GM19324 (cell line): Measurements from ENCODE around the gene NEFH.

Source experiments
- ATAC-seq: cut with Tn5 transposase; IDR thresholded peaks from one replicate; pipeline ENCODE4 v1.9.1; 2021; ENCODE audit warnings: mild to moderate bottlenecking, moderate library complexity; ENCODE audit not compliant: unreplicated experiment, low FRiP score

NEFH gene

DNA sequence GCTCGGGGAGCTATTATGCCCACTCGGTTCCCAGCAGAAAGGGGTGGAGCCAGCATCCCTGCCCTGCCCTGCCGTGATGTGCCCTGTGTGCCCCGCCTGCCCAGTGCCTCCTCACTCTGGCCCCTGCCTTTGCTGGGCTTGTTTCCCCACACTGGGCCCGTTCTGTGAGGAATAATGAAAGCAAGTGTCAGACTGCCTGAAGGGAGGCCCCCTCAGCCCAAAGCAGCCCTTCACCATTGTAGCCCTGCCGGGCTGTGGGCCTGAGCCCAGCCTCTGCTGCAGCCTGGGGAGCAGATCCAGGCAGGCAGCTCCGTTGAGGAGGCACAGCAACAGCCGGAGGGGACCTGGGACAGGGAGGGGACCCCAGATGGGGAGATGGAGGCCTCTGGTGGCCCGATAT, 20.2 kb upstream of the NEFH start:
- no peak for ATAC-seq

DNA sequence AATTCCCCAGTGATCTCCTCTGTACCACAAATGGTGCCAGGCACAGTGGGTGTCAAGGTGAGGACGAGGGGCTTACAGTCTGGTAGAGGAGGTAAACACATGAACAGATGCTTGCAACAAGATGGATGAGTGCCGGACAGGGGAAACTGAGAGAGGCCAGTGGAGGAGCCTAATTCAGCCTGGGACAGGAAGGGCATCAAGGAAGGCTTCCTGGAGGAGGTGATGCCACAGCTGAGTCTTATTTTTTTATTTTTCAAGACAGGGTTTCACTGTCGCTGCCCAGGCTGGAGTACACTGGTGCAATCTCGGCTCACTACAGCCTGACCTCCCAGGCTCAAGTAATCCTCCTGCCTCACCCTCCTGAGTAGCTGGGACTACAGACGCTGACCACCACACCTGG, 18.8 kb upstream of the NEFH start:
- no peak for ATAC-seq

DNA sequence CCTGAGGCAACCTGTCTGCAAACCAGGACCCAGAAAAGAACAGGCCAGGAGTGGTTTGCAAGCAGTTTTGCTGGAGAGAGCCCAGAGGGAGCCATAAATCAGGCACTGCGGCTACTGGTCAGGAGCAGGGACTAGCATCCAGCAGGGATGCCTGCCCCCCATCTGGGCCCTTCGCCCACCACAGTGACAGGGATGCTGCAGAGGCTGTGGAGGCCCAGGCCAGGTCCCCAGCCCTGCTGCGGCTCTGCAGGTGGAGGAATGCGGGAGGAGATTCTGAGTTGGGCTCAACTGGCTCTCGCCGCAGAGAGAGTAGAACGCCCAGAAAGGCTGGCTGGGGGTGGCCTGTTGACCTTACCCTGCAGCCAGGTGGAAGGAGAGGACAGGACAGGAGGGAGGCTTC, 16.4 kb upstream of the NEFH start:
- no peak for ATAC-seq

DNA sequence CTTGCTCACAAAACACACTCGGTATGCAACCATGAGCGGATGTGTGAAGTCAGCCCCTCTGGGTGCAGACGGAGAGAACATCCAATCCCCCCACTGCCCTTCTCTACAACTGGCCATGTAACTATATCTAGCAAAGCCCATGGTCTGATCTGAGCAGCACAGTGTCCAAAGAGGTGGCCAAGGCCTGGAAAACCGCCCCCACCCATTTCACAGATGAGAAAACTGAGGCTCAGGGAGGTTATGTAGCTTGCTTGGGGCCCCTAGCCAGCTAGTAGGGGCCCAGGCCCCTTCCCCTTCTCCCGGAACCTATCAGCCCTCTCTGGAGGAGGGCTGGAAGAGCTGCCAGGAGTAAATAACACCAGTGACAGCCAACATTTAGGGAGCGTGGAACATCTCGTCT, 15.4 kb upstream of the NEFH start:
- ATAC-seq = no peak

- ATAC-seq = no peak
These were observed 10.3 kb upstream of the NEFH start for GRCh38 chr22:29469755-29470154.

- no peak for ATAC-seq
These were observed 9.7 kb upstream of the NEFH start for GRCh38 chr22:29470159-29470855.

- ATAC-seq = no peak
These were observed 7.0 kb upstream of the NEFH start for GRCh38 chr22:29473001-29473400.

GRCh38 chr22:29475550-29475949, 4.5 kb upstream of the NEFH start:
- peak; percentile 80 for ATAC-seq

GRCh38 chr22:29476116-29476515, 3.9 kb upstream of the NEFH start:
- ATAC-seq = no peak

- no peak for ATAC-seq
These were observed 2.2 kb upstream of the NEFH start for GRCh38 chr22:29477723-29478318.

DNA sequence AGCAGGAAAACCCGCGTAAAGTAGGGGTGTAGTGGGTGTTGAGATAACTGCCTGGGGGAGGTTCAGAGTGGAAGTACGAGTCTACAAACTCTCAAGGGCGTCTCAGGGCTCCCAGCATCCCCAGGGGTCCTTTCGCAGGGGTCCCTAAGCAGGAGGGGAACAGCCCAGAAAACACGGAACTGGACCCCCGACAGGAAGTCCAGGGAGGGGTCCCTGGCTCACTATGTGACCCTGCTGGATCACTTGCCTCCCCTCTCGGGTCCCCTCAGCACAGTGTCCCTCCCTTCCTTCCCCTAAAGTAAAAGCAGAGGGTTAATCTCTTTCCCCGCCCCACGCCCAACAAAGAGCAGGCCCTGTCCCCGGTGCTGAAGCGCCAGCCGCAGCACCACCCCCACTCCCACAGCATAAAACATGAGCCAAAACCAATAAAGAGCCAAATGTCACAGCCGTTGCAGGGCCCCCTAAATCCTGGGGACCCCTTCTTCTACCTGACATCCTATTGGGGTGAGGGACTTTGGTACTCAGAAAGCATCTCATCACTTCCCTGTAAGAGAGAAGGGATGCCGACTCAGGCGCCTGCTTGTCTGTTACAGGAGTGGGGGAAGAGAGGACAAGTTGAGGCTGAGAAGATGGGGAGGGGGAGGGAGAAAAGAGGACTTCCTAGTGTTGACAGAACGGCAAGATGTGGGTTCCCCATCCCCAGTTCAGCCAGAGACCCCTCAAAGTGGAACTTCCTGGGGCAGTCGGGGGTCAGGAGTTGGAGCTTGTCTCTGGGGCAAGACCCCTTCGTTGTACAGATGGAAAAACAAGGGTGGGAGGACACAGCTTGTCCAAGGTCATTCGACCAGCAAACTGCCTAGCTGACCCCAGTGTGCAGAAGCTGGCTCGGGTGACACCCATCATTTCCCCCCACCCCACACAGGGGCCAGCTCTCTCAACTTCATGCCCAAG, 1.4 kb upstream of the NEFH start:
- no peak for ATAC-seq

- ATAC-seq = no peak
These were observed 169 bp downstream of the NEFH start for GRCh38 chr22:29480262-29480511.

- ATAC-seq = no peak
These were observed 670 bp downstream of the NEFH start for GRCh38 chr22:29480512-29481264.

- no peak for ATAC-seq
These were observed 1.4 kb downstream of the NEFH start for GRCh38 chr22:29481265-29482000.

DNA sequence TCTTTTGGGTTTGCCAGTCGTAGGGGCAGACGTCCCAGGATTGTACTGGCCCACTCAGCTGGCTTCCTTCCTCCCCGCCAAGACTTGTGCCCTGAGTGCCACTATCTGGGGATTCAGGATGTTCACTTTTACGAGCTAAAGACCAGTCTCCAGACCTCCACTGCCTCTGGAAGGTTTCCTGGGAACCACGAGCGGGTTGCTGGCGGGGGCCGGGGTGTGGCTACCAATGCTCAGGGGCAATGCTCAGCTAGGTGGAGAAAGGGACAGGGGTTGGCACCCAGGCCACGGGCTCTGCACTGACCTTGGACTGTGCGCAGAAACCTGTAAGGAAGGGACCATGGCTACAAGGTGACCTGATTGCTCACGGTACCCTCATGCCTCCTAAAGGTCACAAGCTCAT, 2.2 kb downstream of the NEFH start:
- no peak for ATAC-seq

DNA sequence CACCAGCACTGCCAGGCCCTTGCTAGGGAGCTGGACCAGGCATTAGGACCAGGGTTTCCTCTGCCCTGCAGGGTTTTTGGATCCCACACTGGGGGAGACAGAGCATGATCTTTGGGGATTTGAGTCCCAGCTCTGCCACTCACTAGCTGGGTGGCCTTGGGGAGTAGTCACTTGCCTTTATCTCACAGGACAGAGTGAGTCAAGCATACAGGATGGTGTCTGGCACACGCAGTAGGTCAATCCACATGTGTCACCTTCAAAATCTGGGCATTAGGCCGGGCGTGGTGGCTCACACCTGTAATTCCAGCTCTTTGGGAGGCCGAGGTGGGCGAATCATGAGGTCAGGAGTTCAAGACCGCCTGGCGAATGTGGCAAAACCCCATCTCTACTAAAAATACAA, 2.7 kb downstream of the NEFH start:
- ATAC-seq = no peak

DNA sequence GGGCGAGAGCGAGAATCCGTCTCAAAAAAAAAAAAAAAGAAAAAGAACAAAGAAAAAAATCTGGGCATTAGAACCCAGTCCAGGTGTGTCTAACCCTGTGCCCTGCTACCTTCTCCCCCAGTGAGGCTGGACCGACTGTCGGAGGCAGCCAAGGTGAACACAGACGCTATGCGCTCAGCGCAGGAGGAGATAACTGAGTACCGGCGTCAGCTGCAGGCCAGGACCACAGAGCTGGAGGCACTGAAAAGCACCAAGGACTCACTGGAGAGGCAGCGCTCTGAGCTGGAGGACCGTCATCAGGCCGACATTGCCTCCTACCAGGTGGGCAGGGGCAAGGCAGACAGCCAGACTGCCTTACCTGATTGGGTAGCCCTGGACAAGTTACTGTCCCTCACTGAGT, 3.2 kb downstream of the NEFH start:
- ATAC-seq = no peak

DNA sequence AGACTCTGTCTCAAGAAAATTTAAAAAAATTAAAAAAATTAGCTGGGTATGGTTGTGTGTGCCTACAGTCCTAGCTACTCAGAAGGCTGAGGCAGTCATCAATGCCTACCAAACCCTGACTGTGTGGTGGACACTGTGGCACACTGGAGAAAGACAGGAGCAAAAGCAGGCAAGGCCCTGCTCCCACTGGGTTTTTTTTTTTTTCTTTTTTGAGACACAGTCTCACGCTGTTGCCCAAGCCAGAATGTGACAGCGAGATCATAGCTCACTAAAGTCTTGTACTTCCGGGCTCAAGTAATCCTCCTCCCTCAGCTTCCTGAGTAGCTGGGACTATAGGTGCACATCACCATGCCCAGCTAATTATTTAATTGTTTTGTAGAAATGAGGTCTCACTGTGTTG, 4.6 kb downstream of the NEFH start:
- no peak for ATAC-seq

DNA sequence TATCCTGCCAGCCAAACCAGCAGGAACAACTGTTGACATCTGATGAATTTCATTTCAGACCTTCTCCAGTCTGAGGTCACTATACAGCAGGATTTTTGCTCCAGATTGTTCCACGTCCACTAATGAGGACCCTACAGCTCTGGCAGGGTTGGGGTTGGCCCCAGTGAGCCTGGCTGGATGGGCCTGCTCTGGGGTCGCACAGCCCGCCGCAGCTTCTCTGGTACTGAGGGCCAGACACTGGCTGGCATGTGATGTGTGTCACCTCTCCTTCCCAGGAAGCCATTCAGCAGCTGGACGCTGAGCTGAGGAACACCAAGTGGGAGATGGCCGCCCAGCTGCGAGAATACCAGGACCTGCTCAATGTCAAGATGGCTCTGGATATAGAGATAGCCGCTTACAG, 5.4 kb downstream of the NEFH start:
- no peak for ATAC-seq

- no peak for ATAC-seq
These were observed 7.5 kb downstream of the NEFH start for GRCh38 chr22:29487426-29487986.
